Measurements from ENCODE around the gene KIF1B.

The KIF1B gene

DNA sequence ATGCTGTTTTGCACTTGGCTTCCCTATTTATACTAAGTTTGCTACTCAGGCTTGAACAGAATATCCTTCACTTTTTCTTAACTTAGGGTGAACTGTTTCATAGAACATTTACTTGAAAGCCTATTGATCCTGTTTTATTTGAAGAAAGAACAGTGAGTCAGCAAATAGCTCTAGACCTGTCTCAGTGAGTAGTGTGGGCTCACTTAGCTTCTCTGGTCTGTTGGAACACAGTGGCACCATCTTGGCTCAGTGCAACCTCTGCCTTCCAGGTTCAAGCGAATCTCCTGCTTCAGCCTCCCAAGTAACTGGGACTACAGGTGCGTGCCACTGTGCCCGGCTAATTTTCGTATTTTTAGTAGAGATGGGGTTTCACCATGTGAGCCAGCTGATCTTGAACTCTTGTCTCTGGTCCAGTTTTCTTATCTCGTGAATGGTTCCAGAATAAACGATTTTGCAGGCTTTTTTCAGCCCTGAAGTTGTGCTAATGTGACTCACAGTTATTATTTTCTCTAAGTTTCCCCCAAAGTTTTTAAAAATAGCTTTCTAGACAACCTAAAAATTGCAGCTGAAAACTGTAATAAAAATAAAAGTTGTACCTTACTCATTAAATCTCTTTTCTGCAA is 76.8 kb downstream of the KIF1B start:
- DNase-seq: no peak

DNA sequence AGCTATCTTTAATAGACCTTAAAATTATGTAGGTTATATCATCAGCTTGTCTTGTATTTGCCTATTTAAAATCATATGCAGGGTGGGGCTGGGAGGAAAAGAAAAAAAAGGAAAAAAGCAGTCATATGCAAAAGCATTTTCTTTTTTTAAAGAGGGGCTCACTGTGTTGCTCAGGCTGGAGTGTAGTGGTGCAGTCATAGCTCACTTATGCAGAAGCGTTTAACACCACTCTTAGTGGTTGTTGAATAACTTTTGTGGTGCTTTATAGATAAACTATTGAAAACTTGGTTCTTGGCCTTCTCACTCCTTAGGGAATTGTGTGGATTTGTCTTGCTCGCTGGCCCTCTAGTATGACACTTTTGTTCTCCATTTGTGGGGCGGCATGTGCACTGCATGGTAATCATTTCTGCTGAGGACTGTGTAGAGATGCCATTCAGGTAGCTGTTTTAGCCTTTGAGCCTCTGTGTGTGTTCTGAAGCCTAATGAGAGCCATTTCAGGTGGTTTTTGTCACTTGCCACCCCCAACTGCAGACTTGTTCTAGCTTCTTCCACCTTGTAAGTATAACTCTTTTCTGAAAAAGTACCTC is 77.8 kb downstream of the KIF1B start:
- no peak for DNase-seq

DNA sequence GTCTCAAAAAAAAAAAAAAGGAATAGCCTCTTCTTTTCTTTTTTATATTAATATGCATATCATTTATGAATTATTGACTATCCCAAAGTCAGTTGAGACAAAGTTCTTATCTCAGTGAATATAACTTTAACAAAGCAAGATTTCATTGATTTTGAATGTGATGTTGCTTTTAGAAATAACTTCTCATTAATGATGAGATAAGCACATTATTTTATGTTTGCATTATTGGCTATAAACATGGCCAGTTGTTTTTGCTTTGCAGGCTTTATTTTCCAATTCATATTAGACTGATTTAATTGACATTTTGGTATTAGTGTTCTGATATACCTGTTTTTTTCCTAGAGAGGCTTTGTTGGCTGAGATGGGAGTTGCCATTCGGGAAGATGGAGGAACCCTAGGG is 81.3 kb downstream of the KIF1B start:
- no peak for DNase-seq

DNA sequence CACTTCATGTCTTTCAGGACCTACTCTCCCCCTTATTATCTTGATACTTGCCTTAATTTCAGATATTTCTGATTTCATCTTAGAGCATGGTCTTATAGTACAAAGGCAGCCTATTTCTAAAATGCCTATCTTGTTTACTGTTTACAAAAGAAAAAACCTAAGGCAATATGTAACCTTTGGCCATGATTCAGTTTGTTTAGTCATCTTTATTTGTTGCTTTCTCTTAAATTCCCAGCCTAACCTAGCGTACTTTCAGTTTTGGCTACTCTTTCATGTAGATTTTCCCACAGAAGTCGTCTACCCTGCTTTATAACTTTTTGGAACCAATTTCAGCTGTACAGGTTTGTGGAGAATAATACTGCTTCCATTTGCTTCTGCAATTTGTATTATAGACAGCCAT is 81.8 kb downstream of the KIF1B start:
- no peak for DNase-seq

DNA sequence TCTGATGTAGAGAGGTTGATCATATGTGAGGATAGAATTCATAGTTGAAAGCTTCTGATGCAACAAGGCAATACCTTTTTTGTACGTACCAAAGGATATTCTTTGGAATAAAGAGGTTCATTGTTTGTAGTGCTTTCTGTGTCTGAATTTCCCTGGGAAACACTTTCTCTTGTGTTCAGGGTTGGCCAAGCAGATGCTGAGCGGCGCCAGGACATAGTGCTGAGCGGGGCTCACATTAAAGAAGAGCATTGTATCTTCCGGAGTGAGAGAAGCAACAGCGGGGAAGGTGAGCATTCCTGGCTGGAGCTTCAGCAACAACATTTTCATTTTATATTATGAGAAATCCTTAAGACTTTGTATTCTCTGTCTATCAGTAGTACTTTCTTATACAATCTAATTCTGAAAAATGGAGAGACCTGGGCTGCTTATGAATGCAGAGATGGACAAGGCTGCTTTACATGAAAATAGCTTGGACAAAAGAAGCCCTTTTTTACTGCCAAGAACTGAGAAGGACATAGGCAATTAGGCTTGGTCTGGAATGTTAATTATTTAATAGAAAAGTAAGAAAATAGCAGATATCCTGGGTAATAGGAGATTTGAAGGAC is 85.2 kb downstream of the KIF1B start:
- DNase-seq: no peak

DNA sequence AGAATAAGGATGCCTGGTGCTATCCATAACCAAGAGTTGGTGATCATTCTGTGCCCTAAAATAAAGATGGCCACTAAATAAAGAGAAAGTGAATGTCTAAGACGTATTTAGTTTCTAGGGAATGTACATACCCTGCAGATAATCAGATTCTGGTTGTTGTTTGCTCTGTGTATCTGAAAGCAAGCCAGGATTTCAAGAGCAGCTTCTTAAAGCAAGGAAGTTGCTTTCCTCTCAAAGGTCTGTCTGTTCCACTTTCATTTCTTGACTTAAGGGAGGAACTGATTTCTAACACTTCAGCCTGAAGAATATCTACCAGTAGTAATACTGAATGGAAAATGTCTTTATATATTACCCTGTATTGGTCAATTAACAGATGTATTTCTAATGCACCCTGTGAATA is 88.8 kb downstream of the KIF1B start:
- DNase-seq: no peak

DNA sequence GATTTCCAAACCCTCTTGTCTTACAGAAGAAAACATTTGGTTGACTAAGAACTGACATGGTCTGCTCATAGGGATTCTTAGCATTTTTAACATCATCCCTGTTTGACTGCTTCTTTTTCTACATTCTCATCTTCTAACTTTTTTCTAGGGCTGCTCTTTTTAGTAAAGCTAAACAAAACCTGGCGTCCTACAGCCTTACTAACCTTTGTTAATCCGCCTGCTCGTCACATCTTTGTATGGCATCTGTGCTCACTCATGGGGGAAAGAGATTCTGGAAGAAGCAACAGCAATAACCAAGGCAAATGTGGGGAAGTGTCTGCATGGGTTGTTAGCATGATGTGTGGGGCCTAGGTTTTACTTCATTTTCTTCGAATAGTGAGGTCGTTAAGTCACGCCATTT is 92.0 kb downstream of the KIF1B start:
- DNase-seq: no peak

DNA sequence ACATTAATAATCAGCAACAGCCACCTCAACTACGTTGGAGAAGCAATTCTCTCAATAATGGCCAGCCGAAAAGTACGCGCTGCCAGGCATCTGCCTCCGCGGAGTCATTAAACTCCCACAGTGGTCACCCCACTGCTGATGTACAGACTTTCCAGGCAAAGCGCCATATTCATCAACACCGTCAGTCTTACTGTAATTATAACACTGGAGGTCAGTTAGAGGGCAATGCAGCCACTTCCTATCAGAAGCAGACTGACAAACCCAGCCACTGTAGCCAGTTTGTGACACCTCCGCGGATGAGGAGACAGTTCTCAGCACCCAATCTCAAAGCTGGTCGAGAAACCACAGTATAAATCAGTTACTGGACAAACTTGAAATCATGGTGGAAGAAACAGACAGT is 93.9 kb downstream of the KIF1B start:
- DNase-seq: no peak

DNA sequence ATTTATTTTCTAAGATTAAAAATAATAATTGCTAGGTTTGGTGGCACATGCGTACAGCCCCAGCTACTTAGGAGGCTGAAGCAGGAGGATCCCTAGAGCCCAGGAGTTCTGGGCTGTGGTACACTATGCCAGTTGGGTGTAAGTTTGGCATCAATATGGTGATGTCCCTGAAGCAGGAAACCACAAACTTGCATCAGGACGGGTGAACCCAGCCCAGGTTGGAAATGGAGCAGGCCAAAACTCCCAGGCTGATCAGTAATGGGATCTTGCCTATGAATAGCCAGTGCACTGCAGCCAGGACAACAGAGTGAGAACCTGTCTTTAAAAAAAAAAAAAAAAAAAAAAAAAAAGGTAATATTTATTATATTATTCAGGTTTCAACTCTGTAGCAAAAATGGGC is 96.1 kb downstream of the KIF1B start:
- DNase-seq: no peak

DNA sequence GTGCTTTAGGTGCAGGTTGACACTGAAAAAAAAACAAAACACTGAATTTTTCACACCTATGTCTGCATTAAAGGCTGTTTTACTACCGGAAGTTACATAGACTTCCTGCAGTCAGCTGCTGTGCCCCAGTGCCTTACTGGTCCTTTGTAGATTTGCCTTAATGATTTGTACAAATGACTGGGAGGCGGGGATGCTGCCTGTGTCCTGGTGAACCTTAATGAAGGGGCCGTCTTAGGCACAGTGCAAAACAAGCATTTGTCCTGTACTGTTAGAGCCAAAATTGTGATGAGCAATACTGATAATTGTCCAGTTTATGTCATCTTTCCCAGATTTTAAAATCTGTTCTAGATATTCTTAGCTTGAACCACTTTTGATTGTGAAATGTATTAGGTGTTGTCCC is 97.6 kb downstream of the KIF1B start:
- no peak for DNase-seq

DNA sequence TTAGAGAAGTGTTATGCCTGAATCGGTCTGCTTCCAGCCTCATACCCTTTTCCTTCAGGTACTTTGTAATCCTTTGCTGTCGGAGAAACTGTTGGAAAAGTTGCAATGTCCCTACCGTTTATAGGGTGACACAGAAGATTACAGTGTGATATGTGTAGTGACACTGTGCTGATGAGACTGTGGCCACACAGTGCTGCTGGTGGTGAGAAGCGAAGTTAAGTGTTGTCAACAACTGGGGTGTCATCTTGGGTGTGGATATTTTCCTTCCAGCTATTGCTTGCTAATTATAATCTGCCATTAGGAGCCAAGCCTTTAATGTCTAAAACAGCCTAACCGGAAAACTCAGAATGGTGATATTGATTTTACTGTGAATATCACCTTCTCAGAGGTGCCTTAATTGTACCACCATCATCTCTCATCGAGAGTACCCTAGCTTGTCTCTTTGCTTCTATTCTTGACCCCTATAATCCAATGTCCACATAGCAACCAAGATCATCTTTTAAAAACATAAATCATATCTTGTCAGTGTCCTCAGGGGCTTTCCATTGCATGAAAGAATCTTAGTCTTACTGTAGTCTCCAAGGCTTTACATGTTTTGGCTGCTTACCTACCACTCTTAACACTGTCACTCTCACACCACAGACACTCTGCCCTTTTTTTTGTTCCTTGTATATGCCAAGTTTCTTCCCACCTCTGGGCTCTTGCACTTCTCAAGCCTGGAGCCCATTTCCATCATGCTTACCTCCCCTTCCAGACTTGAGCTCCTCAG is 99.1 kb downstream of the KIF1B start:
- no peak for DNase-seq

DNA sequence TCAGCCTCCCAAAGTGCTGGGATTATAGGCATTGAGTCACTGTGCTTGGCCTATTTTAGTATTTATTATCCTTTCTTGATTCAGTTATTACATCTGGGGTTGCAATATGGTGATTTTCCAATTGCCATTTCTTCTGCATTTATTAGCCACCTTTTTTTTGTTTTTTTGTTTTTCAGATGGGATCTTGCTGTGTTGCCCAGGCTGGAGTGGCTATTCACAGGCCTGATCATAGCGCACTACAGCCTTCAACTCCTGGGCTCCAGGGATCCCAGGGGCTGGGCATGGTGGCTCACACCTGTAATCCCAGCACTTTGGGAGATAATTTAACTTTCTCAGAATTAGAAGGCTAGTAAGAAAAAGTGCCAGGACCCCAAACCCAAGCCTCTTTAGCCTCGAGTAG is 106.4 kb downstream of the KIF1B start:
- DNase-seq: no peak

DNA sequence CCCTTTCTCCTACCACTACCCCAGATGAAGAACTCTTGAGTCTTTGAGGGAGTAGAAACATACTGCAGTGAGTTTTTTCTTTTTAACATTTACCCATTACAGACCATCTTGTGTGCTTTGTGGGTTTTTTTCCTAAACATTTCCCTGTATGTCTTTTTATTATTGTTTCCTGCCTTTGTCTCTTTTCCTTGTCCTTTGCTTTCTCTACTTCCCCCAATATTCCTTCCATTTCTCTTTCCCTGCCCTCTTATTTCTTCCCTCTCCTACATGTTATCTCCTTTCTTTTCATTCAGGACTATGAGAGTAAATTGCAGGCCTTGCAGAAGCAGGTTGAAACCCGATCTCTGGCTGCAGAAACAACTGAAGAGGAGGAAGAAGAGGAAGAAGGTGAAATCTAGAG is 109.4 kb downstream of the KIF1B start:
- DNase-seq: no peak

DNA sequence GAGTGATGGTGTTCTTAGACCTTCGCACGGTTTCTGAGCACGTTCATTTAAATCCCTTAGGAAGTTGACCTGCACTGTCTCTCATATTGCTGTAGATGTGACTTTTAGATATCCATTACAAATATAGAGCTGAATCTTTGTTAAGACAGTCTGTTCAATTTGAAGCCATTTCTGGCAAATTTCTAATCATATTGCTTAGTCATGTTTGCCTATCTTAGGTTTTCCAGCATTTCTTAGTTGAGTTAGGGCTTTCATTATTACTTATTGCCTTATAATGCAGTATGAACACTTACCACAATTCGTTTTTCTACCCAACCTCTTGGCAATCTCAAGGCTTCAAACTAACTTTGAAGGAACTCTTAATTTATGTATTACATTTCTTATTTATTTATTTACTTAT is 110.0 kb downstream of the KIF1B start:
- DNase-seq: no peak

DNA sequence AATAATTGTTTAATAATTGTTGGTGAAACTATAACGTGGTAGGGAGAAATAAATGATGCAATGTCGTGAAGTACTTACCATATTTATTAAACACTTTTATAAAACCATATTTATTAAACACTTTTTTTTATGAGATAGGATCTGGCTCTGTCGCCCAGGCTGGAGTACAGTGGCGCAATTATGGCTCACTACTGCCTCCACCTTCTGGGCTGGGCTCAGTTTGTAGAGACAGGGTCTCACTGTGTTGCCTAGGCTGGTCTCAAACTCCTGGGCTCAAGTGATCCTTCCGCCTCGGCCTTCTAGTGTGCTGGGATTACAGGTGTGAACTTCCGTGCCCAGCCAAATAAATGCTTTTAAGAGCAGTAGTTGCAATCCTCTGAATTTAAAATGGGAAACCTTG is 112.5 kb downstream of the KIF1B start:
- no peak for DNase-seq

DNA sequence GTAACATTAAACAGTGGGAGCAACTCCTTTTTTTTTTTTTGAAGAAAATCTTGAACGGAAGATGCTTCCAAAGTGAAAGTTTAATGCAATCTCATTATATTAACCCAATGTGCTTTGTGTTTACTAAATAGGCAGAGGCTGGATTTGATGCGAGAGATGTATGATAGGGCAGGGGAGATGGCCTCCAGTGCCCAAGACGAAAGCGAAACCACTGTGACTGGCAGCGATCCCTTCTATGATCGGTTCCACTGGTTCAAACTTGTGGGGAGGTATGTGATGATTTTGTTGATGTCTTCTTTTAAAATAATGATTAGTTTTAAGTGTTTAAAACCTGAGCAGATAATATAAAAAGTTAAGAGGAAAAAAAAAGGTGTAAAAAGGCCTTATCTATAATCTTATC is 114.3 kb downstream of the KIF1B start:
- DNase-seq: no peak

DNA sequence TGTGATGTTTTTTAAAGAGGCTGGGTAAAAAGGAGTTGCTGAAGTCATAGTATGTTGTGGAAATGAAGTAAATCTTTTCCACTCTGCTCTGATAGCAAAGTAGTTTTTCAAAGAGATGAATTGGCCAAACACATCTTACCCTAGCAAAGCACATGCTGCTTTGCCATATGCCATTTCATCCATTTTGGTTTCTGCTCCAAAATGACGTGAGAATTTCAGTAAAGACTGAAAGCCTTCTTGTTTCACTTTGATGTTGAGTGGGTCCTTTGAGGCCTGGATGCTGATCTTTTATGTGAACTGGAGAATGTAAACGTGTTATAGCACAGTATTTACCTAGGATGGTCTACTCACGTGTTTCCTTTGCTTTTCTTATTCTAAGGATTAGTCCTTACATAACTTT is 115.2 kb downstream of the KIF1B start:
- no peak for DNase-seq

DNA sequence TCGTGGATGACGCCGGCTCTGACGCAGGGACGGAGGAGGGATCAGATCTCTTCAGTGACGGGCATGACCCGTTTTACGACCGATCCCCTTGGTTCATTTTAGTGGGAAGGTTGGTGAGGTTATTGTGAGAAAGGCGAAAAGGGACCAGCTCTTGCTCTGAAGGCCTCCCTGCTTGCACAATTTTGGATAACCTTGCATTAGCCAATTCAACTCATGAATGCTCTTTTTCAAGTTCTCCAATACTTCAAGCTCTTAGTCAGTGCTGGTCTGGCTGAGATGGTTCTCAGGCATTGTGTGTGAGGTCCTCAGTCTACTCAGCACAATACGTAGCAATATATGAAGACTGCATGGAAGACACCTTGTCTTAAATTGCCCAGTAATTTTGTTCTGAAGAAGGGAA is 115.9 kb downstream of the KIF1B start:
- DNase-seq: no peak

DNA sequence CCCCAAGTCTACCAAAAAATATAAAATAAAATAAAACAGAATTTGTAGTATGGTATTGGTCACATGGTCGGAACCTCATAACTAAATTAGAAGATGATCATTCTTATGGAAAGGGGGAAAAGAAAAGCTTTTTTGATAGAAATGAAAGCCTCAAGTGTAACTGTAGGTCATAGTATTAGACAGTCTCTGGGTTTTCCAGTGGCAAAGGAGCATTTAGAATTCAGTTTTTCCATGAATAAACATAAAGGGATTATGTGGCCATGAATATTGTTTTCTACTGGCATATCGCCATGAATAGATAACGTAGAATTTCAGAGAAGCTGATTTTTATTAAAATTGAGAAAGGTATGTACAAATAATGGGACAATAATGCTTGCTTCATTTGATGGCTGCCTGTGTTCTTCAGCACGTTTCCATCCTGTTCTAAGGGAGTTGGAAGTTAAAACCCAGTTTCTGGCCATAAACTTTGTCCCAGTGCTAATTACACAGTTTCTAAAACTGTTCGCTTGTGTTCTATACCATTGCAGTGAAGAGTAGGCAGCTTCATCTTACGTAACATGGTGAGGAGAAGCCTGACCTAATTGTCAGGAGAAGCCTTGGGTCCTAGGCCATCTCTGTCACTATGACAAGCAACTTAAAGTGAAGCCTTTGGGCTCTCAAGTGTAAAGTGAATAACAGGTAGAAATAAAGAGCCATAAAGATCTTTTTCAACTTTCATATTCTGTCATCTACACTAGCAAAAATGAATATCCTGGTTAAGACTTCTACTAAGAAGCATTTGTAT is 118.0 kb downstream of the KIF1B start:
- DNase-seq: no peak

DNA sequence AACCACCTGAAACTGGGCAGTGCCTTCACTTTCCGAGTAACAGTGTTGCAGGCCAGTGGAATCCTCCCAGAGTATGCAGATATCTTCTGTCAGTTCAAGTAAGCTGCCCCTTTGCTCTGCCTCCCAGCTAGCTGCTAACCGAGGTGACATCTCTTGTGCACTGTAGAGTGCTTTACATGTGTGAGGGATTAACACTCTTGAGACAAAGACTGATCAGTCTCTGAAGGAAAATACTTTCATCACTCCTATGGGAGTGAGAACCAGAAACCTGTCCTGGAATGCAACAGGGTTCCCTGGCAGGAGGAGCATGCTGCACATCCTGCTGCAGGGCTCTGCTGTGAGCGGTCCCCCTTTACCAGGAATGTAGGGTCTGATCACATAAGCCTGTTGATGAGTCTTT is 127.1 kb downstream of the KIF1B start:
- no peak for DNase-seq

DNA sequence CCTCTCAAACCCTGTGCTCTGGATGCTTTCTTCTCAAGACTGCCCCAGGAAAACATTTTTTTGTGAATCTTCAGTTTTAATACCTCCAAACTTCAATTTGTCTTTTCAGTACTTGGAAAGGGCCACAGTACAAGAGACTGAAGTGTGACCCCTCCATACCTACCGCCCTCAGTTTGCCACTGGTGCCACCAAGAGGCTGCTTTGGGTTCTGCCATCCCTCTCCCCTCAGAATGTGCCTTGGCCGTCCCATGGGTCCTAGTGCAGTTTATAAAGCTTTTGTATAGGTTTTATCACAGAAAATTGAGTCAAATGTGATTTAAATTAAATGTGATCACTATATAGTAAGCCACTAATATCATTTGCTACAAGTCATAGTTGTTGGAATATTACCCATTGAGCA is 127.7 kb downstream of the KIF1B start:
- DNase-seq: no peak

DNA sequence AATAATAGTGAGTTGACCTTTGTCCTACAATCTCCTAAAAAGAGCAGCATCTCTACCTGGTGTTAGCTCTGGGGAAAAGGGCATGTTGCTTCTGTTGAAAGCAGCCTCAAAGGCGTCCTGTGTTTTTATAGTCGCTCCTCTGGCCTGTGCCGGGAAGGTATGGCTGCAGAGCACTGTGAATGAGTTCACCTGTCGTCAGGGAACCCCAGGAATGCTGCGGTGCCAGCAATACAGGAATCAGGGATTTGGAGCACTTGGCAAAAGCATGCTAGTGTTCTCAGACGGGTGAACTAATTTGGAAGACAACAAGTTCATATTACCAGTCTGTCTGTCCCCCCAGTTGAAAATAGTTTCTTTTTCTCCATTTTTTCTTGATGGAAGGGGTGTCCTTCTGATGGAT is 128.2 kb downstream of the KIF1B start:
- DNase-seq: no peak

DNA sequence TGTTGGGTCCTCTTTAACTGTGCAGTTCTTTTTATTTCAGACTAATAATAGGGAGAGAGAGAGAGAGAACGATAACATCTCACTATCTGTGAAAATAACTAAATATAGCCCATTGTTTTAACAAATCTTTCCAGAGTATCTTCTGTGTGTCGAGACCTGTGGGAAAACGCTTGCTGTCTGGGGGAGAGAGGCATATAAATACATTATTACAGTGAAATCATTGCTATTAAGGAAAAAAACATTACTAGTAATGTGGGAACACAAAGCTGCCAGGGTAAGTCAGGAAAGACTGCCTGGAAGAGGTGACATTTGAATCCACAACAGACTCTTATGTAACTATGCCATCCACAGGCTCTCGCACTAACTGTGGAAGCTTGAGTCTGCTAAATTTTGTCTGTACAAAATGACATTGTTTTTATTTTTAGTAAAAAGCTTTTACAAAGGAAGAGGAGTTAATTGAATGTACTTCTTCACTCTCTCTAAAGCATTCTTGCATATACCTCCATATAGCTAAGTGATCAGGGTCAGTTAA is 128.7 kb downstream of the KIF1B start:
- DNase-seq: no peak
